Measurements from ENCODE around the gene ARHGAP40.

The ARHGAP40 gene

DNA sequence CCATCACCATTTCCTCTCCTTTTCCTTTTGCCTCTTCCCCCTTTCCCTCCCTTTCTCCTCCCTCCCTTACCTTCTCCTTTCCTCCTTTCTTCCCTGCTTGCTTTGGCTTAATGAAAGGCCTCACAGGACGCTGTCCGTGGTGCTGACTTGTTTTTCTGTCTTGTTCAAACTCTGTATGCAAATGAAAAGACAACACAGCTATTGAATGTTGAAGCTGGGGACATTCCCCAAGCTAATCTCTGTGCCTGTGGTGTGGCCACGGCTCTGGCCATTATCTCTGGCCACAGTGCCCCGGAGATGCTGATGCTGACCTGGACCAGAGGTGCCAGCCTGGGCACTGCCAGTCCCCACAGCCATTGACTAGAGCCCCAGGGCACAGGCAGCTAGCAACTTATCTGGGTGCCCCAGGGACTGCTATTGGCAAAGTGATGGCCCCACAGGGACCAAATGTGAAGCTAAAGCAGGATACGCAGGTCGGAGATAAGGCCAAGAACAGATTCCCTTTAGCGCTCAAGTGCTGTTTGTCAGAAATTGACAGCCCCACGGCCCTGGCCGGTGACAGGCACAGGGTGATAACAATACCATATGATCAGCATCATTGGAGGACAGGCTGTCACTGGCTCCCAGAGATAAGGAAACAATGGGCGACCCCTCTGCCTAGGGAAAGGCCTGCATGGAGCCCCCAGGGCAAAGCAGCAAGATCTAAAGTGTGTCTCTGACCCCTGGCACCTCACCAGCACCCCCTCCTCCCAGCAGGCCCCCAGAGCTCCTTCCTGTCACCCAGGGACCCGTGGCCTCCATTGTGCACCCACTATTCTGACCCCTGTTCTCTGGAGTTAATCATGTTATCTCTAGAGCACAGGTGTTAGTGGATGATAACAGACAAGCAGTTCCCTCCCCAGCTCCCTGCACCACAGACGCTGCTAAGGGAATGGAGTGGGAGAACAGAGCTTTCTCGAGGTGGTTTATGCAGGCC is 91.1 kb downstream of the ARHGAP40 start:
- H3K27me3 ChIP-seq (ENCODE audit: control insufficient read depth in 5 of 5, insufficient read depth in 4 of 5, low read length in 5 of 5), result peaks cover 0 to 15% (median 6%) of the 10 kb centered on the region in 5 donors
- H3K9me3 ChIP-seq (ENCODE audit: control insufficient read depth in 5 of 5, low read length in 5 of 5), result no peaks in the 10 kb centered on the region
- no peaks in the 10 kb centered on the region for H3K36me3 ChIP-seq (ENCODE audit: control insufficient read depth in 5 of 5, insufficient read depth in 5 of 5, low read length in 5 of 5)
- no peaks in the 10 kb centered on the region for H3K4me1 ChIP-seq (ENCODE audit: control insufficient read depth in 5 of 5, insufficient read depth in 5 of 5, low read length in 5 of 5)
- H3K27ac ChIP-seq (ENCODE audit: low read depth, low read length), result no peak overlapping the region
- no peak overlapping the region for H3K4me3 ChIP-seq (ENCODE audit: low read depth in 1 of 5, low read length in 5 of 5)
- H3K9ac ChIP-seq (ENCODE audit: low read length in 5 of 5), result no peak overlapping the region

DNA sequence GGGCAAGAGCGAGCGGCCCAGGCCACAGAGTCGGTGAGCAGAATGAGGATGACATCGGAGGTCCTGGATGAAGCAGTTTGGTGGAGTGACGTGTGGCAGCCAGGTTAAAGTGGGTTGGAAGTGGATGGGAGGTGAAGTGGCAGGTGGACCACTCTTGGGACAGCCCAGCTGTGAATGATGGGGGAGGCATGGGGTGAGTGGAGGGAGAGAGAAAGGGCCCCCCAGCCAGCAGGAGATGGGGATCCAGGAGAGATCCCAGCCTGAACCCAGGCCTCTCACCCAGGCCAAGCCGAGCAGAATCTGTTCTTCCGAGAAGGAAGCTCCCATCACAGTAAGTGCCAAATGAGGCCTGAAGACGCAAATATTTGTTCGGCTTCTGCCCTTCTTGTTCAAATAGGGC is 95.7 kb downstream of the ARHGAP40 start:
- Histone ChIP-seq H3K36me3 (ENCODE audit: control insufficient read depth in 5 of 5, insufficient read depth in 5 of 5, low read length in 5 of 5) (no peaks in the 10 kb centered on the region), H3K27me3 (ENCODE audit: control insufficient read depth in 5 of 5, insufficient read depth in 4 of 5, low read length in 5 of 5) (peaks cover 0 to 21% (median 19%) of the 10 kb centered on the region in 5 donors), H3K4me1 (ENCODE audit: control insufficient read depth in 5 of 5, insufficient read depth in 5 of 5, low read length in 5 of 5) (no peaks in the 10 kb centered on the region), H3K4me3 (ENCODE audit: low read depth in 1 of 5, low read length in 5 of 5) (no peak overlapping the region), H3K9ac (ENCODE audit: low read length in 5 of 5) (no peak overlapping the region), H3K27ac (ENCODE audit: low read depth, low read length) (no peak overlapping the region), H3K9me3 (ENCODE audit: control insufficient read depth in 5 of 5, low read length in 5 of 5) (no peaks in the 10 kb centered on the region)

DNA sequence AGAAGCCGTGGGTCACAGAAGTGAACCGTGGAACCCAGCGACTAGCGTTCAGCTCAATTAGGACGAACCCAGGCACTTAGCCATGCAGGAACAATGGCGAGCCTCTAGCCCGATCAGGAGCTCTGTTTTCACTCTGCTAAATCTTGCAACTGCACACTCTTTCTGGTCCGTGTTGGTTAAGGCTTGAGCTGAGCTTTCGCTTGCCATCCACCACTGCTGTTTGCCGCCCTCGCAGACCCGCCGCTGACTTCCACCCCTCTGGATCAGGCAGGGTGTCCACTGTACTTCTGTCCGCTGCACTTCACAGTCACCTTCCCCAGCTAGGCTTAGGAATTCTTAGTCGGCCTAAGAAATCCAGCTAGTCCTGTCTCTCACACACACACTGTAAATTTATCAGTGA is 96.9 kb downstream of the ARHGAP40 start:
- Histone ChIP-seq H3K36me3 (ENCODE audit: control insufficient read depth in 5 of 5, insufficient read depth in 5 of 5, low read length in 5 of 5) (no peaks in the 10 kb centered on the region), H3K9ac (ENCODE audit: low read length in 5 of 5) (no peak overlapping the region), H3K4me3 (ENCODE audit: low read depth in 1 of 5, low read length in 5 of 5) (no peak overlapping the region), H3K4me1 (ENCODE audit: control insufficient read depth in 5 of 5, insufficient read depth in 5 of 5, low read length in 5 of 5) (no peaks in the 10 kb centered on the region), H3K27me3 (ENCODE audit: control insufficient read depth in 5 of 5, insufficient read depth in 4 of 5, low read length in 5 of 5) (peaks cover 0 to 25% (median 23%) of the 10 kb centered on the region in 5 donors), H3K27ac (ENCODE audit: low read depth, low read length) (no peak overlapping the region), H3K9me3 (ENCODE audit: control insufficient read depth in 5 of 5, low read length in 5 of 5) (no peaks in the 10 kb centered on the region)

DNA sequence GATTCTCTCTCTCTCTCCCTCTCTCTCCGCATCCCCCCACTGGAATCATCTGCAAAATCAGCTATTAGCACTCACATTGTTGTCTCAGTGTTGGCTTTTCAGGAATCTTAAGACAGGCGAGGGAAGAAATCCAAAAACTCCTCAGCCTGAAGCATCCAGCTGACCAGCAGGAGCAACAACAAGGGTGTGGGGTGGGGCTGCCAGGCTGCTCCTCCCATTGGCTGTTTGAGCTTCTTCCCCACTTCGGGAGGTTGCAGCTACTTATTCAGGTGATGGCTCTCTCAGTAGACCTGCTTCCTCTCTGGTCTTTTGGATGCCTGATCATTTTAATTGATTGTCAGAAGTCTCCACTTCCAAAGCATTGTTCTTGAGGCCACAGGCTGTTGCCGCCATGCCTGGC is 98.5 kb downstream of the ARHGAP40 start:
- peaks cover 0 to 30% (median 26%) of the 10 kb centered on the region in 5 donors for H3K27me3 ChIP-seq (ENCODE audit: control insufficient read depth in 5 of 5, insufficient read depth in 4 of 5, low read length in 5 of 5)
- no peaks in the 10 kb centered on the region for H3K4me1 ChIP-seq (ENCODE audit: control insufficient read depth in 5 of 5, insufficient read depth in 5 of 5, low read length in 5 of 5)
- no peak overlapping the region for H3K27ac ChIP-seq (ENCODE audit: low read depth, low read length)
- H3K4me3 ChIP-seq (ENCODE audit: low read depth in 1 of 5, low read length in 5 of 5), result no peak overlapping the region
- no peak overlapping the region for H3K9ac ChIP-seq (ENCODE audit: low read length in 5 of 5)
- no peaks in the 10 kb centered on the region for H3K9me3 ChIP-seq (ENCODE audit: control insufficient read depth in 5 of 5, low read length in 5 of 5)
- H3K36me3 ChIP-seq (ENCODE audit: control insufficient read depth in 5 of 5, insufficient read depth in 5 of 5, low read length in 5 of 5), result no peaks in the 10 kb centered on the region

All from subcutaneous abdominal adipose tissue (tissue), 5 donors.